Measurements from ENCODE around the gene KLHL14.

GRCh38 chr18:32769071-32769585 lies 3.7 kb downstream of the KLHL14 start:
- TF ChIP-seq POLR2A (IDR thresholded peaks at IDR 0.05; ENCODE audit: low read depth, low read length) (no peak), TAF1 (IDR thresholded peaks at IDR 0.05; ENCODE audit: borderline replicate concordance, low read depth, low read length) (no peak)

All from GM12892 (cell line).